GM12878 (cell line): ENCODE results near the gene ANKRD44. TPM values are rescaled to one million over a fixed set of nuclear protein-coding genes. Genes with fewer than 3 reads are reported as not detected.
A peak's percentile ranks its signal among the peaks of the same experiment; 100 is the strongest.

Experiments
- ATAC-seq: fragments of 200-7000 bp; cut with Tn5 transposase; 3 replicates; pipeline ENCODE4 v1.9.1; 2020; ENCODE audit warnings: mild to moderate bottlenecking, moderate library complexity
- BruUV-seq: library from RNA; stranded (reverse); fragments of 400-500 nt; replicated peaks from 2 replicates; lab custom pipeline; 2021; lab: Mats Ljungman, UMichigan
- CTCF ChIA-PET: fragments of 300-600 bp; sonication (Branson Sonifier 250); formaldehyde crosslinking; extraction: SDS; loops from one replicate; lab custom pipeline; 2021; ENCODE audit warnings: inconsistent platforms; lab: Yijun Ruan, JAX
- POLR2A ChIA-PET: fragments of 350-600 bp; formaldehyde crosslinking; extraction: SDS; loops from one replicate; lab custom pipeline; 2021; ENCODE audit warnings: inconsistent platforms; lab: Charles Lee
- RAD21 ChIA-PET: fragments of 300-600 bp; sonication (Branson Sonifier 250); formaldehyde crosslinking; loops from one replicate; lab custom pipeline; 2023; ENCODE audit warnings: antibody characterized with exemption; ENCODE audit not compliant: unreplicated experiment; lab: Charles Lee
- SMC1A ChIA-PET: fragments of 300-600 bp; sonication (Branson Sonifier 250); formaldehyde crosslinking; loops from one replicate; lab custom pipeline; 2023; ENCODE audit not compliant: unreplicated experiment, uncharacterized antibody; lab: Charles Lee
- DNase-seq: peaks from one replicate; pipeline ENCODE4 v3.0.0-alpha.2; 2011; ENCODE audit warnings: low read depth, low spot score
- FAIRE-seq: peaks from 3 replicates; lab custom pipeline; 2011; peaks lifted over from hg19 to GRCh38; lab: Jason Lieb, UNC
- H2AFZ ChIP-seq: 2 replicates; pipeline ENCODE4 v1.6.0; 2011; ENCODE audit warnings: low read depth, low read length, control low read depth; ENCODE audit not compliant: control insufficient read depth
- H3K27ac ChIP-seq: 2 replicates; pipeline ENCODE4 v1.5.1; 2011; ENCODE audit warnings: control low read depth; ENCODE audit not compliant: control insufficient read depth, insufficient read depth
- H3K27me3 ChIP-seq, 2 experiments: replicated peaks in 1 of 2; 2 replicates each; pipeline versions ENCODE4 v1.6.0 to v1.6.1; 2011; ENCODE audit warnings: low read length in 1 of 2; ENCODE audit not compliant: control insufficient read depth in 2 of 2, insufficient read depth in 2 of 2
- H3K36me3 ChIP-seq, 2 experiments: 2 replicates each; pipeline ENCODE4 v1.5.1; 2011; ENCODE audit warnings: low read length in 1 of 2; ENCODE audit not compliant: control insufficient read depth in 2 of 2, insufficient read depth in 2 of 2
- H3K4me1 ChIP-seq: 2 replicates; pipeline ENCODE4 v1.6.1; 2011; ENCODE audit warnings: mild to moderate bottlenecking, low read length, moderate library complexity, mixed read lengths; ENCODE audit not compliant: control insufficient read depth, insufficient read depth
- H3K4me2 ChIP-seq: 2 replicates; pipeline ENCODE4 v1.6.0; 2011; ENCODE audit warnings: control low read depth; ENCODE audit not compliant: control insufficient read depth, insufficient read depth
- H3K4me3 ChIP-seq: fragments of 200-600 bp; sonication (generic); 2 replicates; pipeline ENCODE4 v1.5.1; 2016
- H3K79me2 ChIP-seq: 2 replicates; pipeline ENCODE4 v1.6.0; 2011; ENCODE audit warnings: low read length; ENCODE audit not compliant: control insufficient read depth, insufficient read depth
- H3K9ac ChIP-seq: 2 replicates; pipeline ENCODE4 v1.8.0; 2011; ENCODE audit warnings: low read length, control low read depth, mixed read lengths; ENCODE audit not compliant: control insufficient read depth, insufficient read depth
- H3K9me3 ChIP-seq: replicated peaks from 3 replicates; pipeline ENCODE4 v1.5.1; 2011; ENCODE audit warnings: mild to moderate bottlenecking, low read length; ENCODE audit not compliant: control insufficient read depth, insufficient read depth
- H4K20me1 ChIP-seq: 2 replicates; pipeline ENCODE4 v1.6.0; 2011; ENCODE audit not compliant: control insufficient read depth, insufficient read depth
- BACH1 ChIP-seq: fragments of 450-650 bp; IDR thresholded peaks from 2 replicates; pipeline ENCODE4 v1.6.1; 2017; ENCODE audit warnings: mild to moderate bottlenecking, borderline replicate concordance
- CBX5 ChIP-seq: sonication (generic); IDR thresholded peaks from 2 replicates; pipeline ENCODE4 v1.6.1; 2016; ENCODE audit warnings: low read depth, moderate library complexity, mild to moderate bottlenecking, inconsistent platforms
- CHD2 ChIP-seq: IDR thresholded peaks from 2 replicates; pipeline ENCODE4 v1.6.1; 2011; ENCODE audit warnings: low read depth, low read length, improper control_type of control experiment, borderline replicate concordance
- CUX1 ChIP-seq: IDR thresholded peaks from 2 replicates; pipeline ENCODE4 v1.6.1; 2012; ENCODE audit warnings: improper control_type of control experiment, low read depth, low read length; ENCODE audit not compliant: insufficient replicate concordance
- DPF2 ChIP-seq: fragments of 450-650 bp; IDR thresholded peaks from 2 replicates; pipeline ENCODE4 v1.6.1; 2017; ENCODE audit warnings: mild to moderate bottlenecking
- ESRRA ChIP-seq: IDR thresholded peaks from 2 replicates; pipeline ENCODE4 v1.6.1; 2012; ENCODE audit warnings: mild to moderate bottlenecking, low read length, improper control_type of control experiment
- ETV6 ChIP-seq, 2 experiments: fragments of 450-650 bp in 1 of 2; IDR thresholded peaks in 1 of 2; conservative IDR thresholded peaks in 1 of 2; 2 replicates each; pipeline ENCODE4 v1.6.1; 2014; ENCODE audit warnings: antibody characterized with exemption in 1 of 2, borderline replicate concordance in 1 of 2, low read depth in 1 of 2, mild to moderate bottlenecking in 1 of 2, moderate library complexity in 1 of 2
- FOXM1 ChIP-seq: IDR thresholded peaks from 2 replicates; pipeline ENCODE4 v1.6.1; 2012; ENCODE audit warnings: low read depth, mild to moderate bottlenecking, inconsistent platforms, low read length, moderate library complexity
- JUND ChIP-seq: IDR thresholded peaks from 2 replicates; pipeline ENCODE4 v1.6.1; 2012; ENCODE audit warnings: low read depth, mild to moderate bottlenecking, low read length, improper control_type of control experiment, moderate library complexity
- KAT2A ChIP-seq: conservative IDR thresholded peaks from 2 replicates; pipeline ENCODE4 v1.6.1; 2011; ENCODE audit warnings: low read depth, low read length; ENCODE audit not compliant: control insufficient read depth
- MEF2B ChIP-seq: fragments of 450-650 bp; IDR thresholded peaks from 2 replicates; pipeline ENCODE4 v1.6.1; 2018; ENCODE audit warnings: mild to moderate bottlenecking, moderate library complexity; ENCODE audit not compliant: partially characterized antibody, poor library complexity, severe bottlenecking
- NBN ChIP-seq: fragments of 450-650 bp; IDR thresholded peaks from 2 replicates; pipeline ENCODE4 v1.6.1; 2016
- RAD21 ChIP-seq: IDR thresholded peaks from 2 replicates; pipeline ENCODE4 v1.6.1; 2011; ENCODE audit warnings: mild to moderate bottlenecking, low read depth, low read length, moderate library complexity; ENCODE audit not compliant: insufficient read depth
- RUNX3 ChIP-seq: IDR thresholded peaks from 2 replicates; pipeline ENCODE4 v1.6.1; 2012; ENCODE audit warnings: low read length, inconsistent platforms
- STAT3 ChIP-seq: IDR thresholded peaks from 2 replicates; pipeline ENCODE4 v1.6.1; 2011; ENCODE audit warnings: low read depth, low read length, improper control_type of control experiment
- TAF1 ChIP-seq: IDR thresholded peaks from 2 replicates; pipeline ENCODE4 v1.6.1; 2011; ENCODE audit warnings: mild to moderate bottlenecking, low read depth, low read length, borderline replicate concordance
- ZNF207 ChIP-seq: fragments of 450-650 bp; IDR thresholded peaks from 2 replicates; pipeline ENCODE4 v1.6.1; 2014; ENCODE audit warnings: antibody characterized with exemption, mild to moderate bottlenecking, borderline replicate concordance
- WGBS: methylation state at CpG from one replicate; pipeline ENCODE4 v1.1.6; 2016; ENCODE audit warnings: low lambda C conversion rate; ENCODE audit not compliant: insufficient replicate concordance, insufficient coverage; ENCODE audit errors: missing lambda C conversion rate; 5-methylcytosine and 5-hydroxymethylcytosine counted together
- in situ Hi-C: fragments of 300-500 bp; cut with MboI; formaldehyde crosslinking; loops from 9 replicates; pipeline ENCODE4 v1.14.3; 2018; ENCODE audit warnings: mixed read lengths
- intact Hi-C: fragments of 100-400 bp; cut with micrococcal nuclease; formaldehyde crosslinking; loops from one replicate; pipeline ENCODE4 v1.14.2; 2022; ENCODE audit not compliant: unreplicated experiment
- polyA plus RNA-seq, 11 experiments: library from polyadenylated mRNA; depleted of rRNA in 4 of 11; unstranded in 6 of 11; stranded (reverse) in 5 of 11; fragments of >200 nt; fragmentation: Nextera tagmentation in 4 of 11; fragmentation: Illumina TruSeq in 1 of 11; extraction: Ambion mirVana in 4 of 11; extraction: Trizol in 1 of 11; gene quantifications; 1 replicate in 1 of 11; 2 replicates in 10 of 11; pipeline versions ENCODE4 v1.2.1 to v1.2.3, GENCODE V29; 2011 to 2016; ENCODE audit warnings: inconsistent platforms in 2 of 11, missing spikeins in 2 of 11, low read depth in 1 of 11
- total RNA-seq, 4 experiments: library from RNA; depleted of rRNA in 3 of 4; stranded (reverse); fragments of >200 nt in 3 of 4; fragmentation: Illumina TruSeq in 1 of 4; extraction: Trizol in 1 of 4; gene quantifications; 2 replicates each; pipeline versions ENCODE4 v1.2.1 to v1.2.3, GENCODE V29; 2013 to 2021
- TF ChIP-seq, protein P1 (sequence below): IDR thresholded peaks from 2 replicates; pipeline ENCODE4 v1.6.1; 2012; ENCODE audit warnings: low read depth, low read length, improper control_type of control experiment

ANKRD44 gene
- total and polyA plus RNA-seq, 10 of the 15 experiments (the other 5 are each of a cell fraction or from before 2014, with no cell fraction given) = 19.1 to 99.1 (median 59.6) TPM

DNA sequence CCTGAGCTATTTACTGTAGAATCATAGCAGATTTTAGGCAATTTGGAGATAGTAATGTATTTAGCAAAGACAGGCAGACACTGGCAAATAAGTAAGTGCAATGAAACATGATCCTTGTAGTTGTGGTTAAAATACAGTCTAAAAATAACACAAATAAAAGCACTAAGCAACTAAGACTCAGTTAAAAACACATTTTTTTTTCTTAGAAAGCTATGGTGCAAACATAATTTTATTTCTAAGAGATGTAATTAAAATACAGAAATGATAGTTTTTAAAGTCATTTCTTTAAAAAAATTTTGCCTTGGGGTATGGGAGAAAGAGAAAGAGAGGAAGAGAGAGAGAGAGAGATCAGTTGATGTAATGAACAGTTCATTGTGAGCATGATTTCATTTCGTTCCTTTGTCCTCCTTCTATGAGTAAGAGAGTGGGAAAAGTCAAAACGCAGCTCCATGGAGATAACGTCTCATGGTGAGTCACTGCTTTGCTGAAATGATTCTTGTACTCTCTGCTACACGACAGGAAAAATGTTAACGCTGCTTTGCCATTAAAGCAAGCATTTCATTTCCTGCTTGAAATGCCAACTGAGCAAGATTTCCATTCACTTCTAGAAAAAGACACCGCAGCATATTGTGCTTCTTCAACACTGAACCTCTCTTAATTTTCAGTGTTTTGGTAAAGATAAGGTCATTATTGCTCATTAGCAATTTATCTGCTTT lies 322.8 kb downstream of the ANKRD44 start:
- Histone ChIP-seq H3K4me3 (no peak overlapping the region), H2AFZ (peak overlapping the region; percentile 43; the same call in 1 of the 2 replicates), H4K20me1 (no peaks in the 10 kb centered on the region), H3K9me3 (no peaks in the 10 kb centered on the region), H3K36me3 (peaks cover 0 to 5% of the 10 kb centered on the region in 2 experiments; a peak in 3 of 4 replicates), H3K27ac (peak overlapping the region; percentile 22; the same call in 1 of the 2 replicates), H3K79me2 (no peaks in the 10 kb centered on the region), H3K4me1 (no peaks in the 10 kb centered on the region), H3K4me2 (no peak overlapping the region), H3K27me3 (no peaks in the 10 kb centered on the region), H3K9ac (no peak overlapping the region)
- DNase-seq = peak; percentile 15
- ChIA-PET RAD21 (no interaction called here), SMC1A (interaction anchor here (0.8 kb wide), 1 partner anchor 415 kb away, joined by 4 read pairs; no protein-coding TSS in a partner anchor), CTCF (interaction anchor here (0.9 kb wide), 1 partner anchor 237 kb away, joined by 3 read pairs; no protein-coding TSS in a partner anchor), POLR2A (no interaction called here)
- ATAC-seq = peak; percentile 84
- in situ Hi-C loops (no loop called here), intact Hi-C loops (no loop called here)
- FAIRE-seq = no peak
- 15% methylated on average over 6 of the region's 6 CpGs for WGBS
- BruUV-seq = no TSS peak
- TF ChIP-seq RAD21 (no peak), TAF1 (no peak), BACH1 (no peak), NBN (no peak), FOXM1 (peak; percentile 37; the same call in 1 of the 2 replicates), MEF2B (no peak), RUNX3 (peak; percentile 40; the same call in 1 of the 2 replicates), CHD2 (no peak), ESRRA (no peak), JUND (no peak), DPF2 (no peak), STAT3 (no peak), ZNF207 (no peak), KAT2A (no peak), CUX1 (no peak), CBX5 (no peak), ETV6 (conservative IDR thresholded peaks at IDR 0.05 in 1 of 2, IDR thresholded peaks at IDR 0.05 in 1 of 2; ENCODE audit: borderline replicate concordance in 1 of 2, low read depth in 1 of 2) (peak in 1 of 2 experiments; percentile 53; a peak in 1 of 4 replicates)
- TF ChIP-seq, protein P1, sequence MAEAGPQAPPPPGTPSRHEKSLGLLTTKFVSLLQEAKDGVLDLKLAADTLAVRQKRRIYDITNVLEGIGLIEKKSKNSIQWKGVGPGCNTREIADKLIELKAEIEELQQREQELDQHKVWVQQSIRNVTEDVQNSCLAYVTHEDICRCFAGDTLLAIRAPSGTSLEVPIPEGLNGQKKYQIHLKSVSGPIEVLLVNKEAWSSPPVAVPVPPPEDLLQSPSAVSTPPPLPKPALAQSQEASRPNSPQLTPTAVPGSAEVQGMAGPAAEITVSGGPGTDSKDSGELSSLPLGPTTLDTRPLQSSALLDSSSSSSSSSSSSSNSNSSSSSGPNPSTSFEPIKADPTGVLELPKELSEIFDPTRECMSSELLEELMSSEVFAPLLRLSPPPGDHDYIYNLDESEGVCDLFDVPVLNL = no peak
